NT2/D1 (cell line): Measurements from ENCODE around the gene OXSM.

Source experiments
- DNase-seq: peaks from one replicate; pipeline ENCODE4 v3.0.0-alpha.2; 2011; ENCODE audit warnings: low read depth, low spot score
- H3K27me3 ChIP-seq: 2 replicates; pipeline ENCODE4 v1.6.0; 2011; ENCODE audit warnings: mild to moderate bottlenecking; ENCODE audit not compliant: insufficient read length, insufficient read depth
- H3K36me3 ChIP-seq: 2 replicates; pipeline ENCODE4 v1.6.1; 2011; ENCODE audit warnings: mild to moderate bottlenecking, low read length, mixed read lengths; ENCODE audit not compliant: insufficient read depth, insufficient read length
- H3K4me1 ChIP-seq: 2 replicates; pipeline ENCODE4 v1.5.1; 2011; ENCODE audit not compliant: insufficient read depth, insufficient read length
- H3K4me3 ChIP-seq: 2 replicates; pipeline ENCODE4 v1.5.1; 2011; ENCODE audit warnings: low read depth; ENCODE audit not compliant: insufficient read length
- H3K9ac ChIP-seq: 2 replicates; pipeline ENCODE4 v1.6.0; 2011; ENCODE audit warnings: low read depth; ENCODE audit not compliant: insufficient read length
- H3K9me3 ChIP-seq: 2 replicates; pipeline ENCODE4 v1.5.1; 2011; ENCODE audit warnings: mild to moderate bottlenecking, low read length; ENCODE audit not compliant: insufficient read depth
- SUZ12 ChIP-seq: IDR thresholded peaks from 2 replicates; pipeline ENCODE4 v1.6.1; 2011; ENCODE audit not compliant: insufficient read length, insufficient read depth; ENCODE audit errors: extremely low read depth
- YY1 ChIP-seq: IDR thresholded peaks from 2 replicates; pipeline ENCODE4 v1.6.1; 2011; ENCODE audit not compliant: insufficient read length, insufficient read depth
- ZNF274 ChIP-seq: IDR thresholded peaks from 2 replicates; pipeline ENCODE4 v1.6.1; 2011; ENCODE audit warnings: mild to moderate bottlenecking, low read depth, low read length

Gene OXSM

GRCh38 chr3:25789596-25790556 lies at the start of gene OXSM:
Gene OXSM, plus strand, starts transcription at chr3:25790090. Its CDS starts 931 bp downstream, at chr3:25791021.
- H3K4me3 ChIP-seq: peak within 1 kb of the TSS; percentile 29
- H3K27me3 ChIP-seq: no peaks in the 10 kb centered on the region
- no peaks in the 10 kb centered on the region for H3K36me3 ChIP-seq
- DNase-seq: no peak
- TF ChIP-seq YY1 (no peak), SUZ12 (no peak), ZNF274 (no peak)
- H3K9ac ChIP-seq: no peak within 1 kb of the TSS
- no peaks in the 10 kb centered on the region for H3K4me1 ChIP-seq
- H3K9me3 ChIP-seq: no peaks in the 10 kb centered on the region

GRCh38 chr3:25744470-25744869 lies 45.4 kb upstream of the OXSM start:
- Histone ChIP-seq H3K4me3 (no peak overlapping the region), H3K9ac (no peak overlapping the region), H3K36me3 (peaks cover 9% of the 10 kb centered on the region), H3K9me3 (no peaks in the 10 kb centered on the region), H3K4me1 (no peaks in the 10 kb centered on the region), H3K27me3 (no peaks in the 10 kb centered on the region)
- no peak for TF ChIP-seq ZNF274
- TF ChIP-seq SUZ12: no peak
- no peak for TF ChIP-seq YY1
- DNase-seq: no peak

- DNase-seq: no peak
- Histone ChIP-seq H3K27me3 (no peaks in the 10 kb centered on the region), H3K4me1 (no peaks in the 10 kb centered on the region), H3K36me3 (peaks cover 25% of the 10 kb centered on the region), H3K9ac (no peak overlapping the region), H3K4me3 (no peak overlapping the region), H3K9me3 (no peaks in the 10 kb centered on the region)
- TF ChIP-seq SUZ12 (no peak), ZNF274 (no peak), YY1 (no peak)
These were observed 42.9 kb upstream of the OXSM start for GRCh38 chr3:25747033-25747432.

GRCh38 chr3:25748189-25748588 lies 41.7 kb upstream of the OXSM start:
- no peaks in the 10 kb centered on the region for H3K9me3 ChIP-seq
- H3K36me3 ChIP-seq: peaks cover 25% of the 10 kb centered on the region
- H3K27me3 ChIP-seq: no peaks in the 10 kb centered on the region
- H3K4me3 ChIP-seq: no peak overlapping the region
- no peaks in the 10 kb centered on the region for H3K4me1 ChIP-seq
- H3K9ac ChIP-seq: no peak overlapping the region
- DNase-seq: no peak
- TF ChIP-seq YY1 (no peak), SUZ12 (no peak), ZNF274 (no peak)

- Histone ChIP-seq H3K27me3 (no peaks in the 10 kb centered on the region), H3K36me3 (peaks cover 24% of the 10 kb centered on the region), H3K9ac (no peak overlapping the region), H3K4me1 (no peaks in the 10 kb centered on the region), H3K9me3 (no peaks in the 10 kb centered on the region), H3K4me3 (no peak overlapping the region)
- DNase-seq: no peak
- no peak for TF ChIP-seq YY1
- no peak for TF ChIP-seq SUZ12
- no peak for TF ChIP-seq ZNF274
These were observed 40.8 kb upstream of the OXSM start for GRCh38 chr3:25749031-25749581.

DNA sequence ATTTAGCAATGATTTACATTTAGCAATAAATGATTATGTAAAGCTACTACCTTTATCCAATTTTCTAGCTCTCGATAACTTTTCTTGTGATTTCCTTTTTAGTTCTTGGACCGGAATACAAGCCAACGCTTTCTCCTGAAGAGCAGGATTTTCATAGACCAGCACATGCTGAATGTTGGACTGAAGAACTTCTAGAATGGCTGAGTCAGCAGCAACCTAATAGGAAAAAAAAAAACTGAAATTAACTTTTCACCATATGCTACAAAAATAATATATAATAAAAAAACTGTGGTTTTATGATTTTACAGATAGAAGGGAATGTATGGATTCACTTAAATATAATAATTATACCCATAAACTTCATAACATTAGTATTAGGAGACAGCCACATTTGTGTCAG lies 38.8 kb upstream of the OXSM start:
- Histone ChIP-seq H3K36me3 (peaks cover 21% of the 10 kb centered on the region), H3K9ac (no peak overlapping the region), H3K9me3 (no peaks in the 10 kb centered on the region), H3K4me1 (no peaks in the 10 kb centered on the region), H3K27me3 (no peaks in the 10 kb centered on the region), H3K4me3 (no peak overlapping the region)
- TF ChIP-seq ZNF274 (no peak), YY1 (no peak), SUZ12 (no peak)
- no peak for DNase-seq

DNA sequence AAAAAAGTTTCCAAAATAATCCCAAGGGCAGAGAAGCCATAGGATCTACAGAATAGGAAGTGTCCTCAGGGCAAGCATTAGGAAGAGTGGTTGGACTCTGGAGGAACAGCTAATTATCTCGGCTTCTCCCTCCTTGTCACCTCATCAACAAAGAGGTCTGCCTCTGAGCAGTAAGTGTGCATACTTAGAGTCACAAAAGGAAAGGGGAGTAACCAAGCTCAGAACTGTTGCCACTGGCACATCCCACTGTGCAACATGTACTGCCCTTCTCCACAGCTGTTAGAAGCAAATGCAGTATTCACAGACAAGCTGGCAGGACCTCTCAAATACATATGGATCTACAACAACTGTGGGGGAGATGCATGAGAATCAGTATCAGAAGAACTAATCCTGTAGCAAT lies 38.2 kb upstream of the OXSM start:
- Histone ChIP-seq H3K27me3 (no peaks in the 10 kb centered on the region), H3K4me1 (no peaks in the 10 kb centered on the region), H3K4me3 (no peak overlapping the region), H3K9me3 (no peaks in the 10 kb centered on the region), H3K36me3 (peaks cover 21% of the 10 kb centered on the region), H3K9ac (no peak overlapping the region)
- no peak for DNase-seq
- TF ChIP-seq YY1 (no peak), SUZ12 (no peak), ZNF274 (no peak)
